ENCODE measurements around the gene PRKCE. TPM values are rescaled to one million over a fixed set of nuclear protein-coding genes. Genes with fewer than 3 reads are reported as not detected.

The PRKCE gene
- total RNA-seq, 1 experiment from 2014 or later, result 21.7 TPM

- no peaks in the 10 kb centered on the region for H3K27me3 ChIP-seq (ENCODE audit: insufficient read depth, low read depth)
- H3K27ac ChIP-seq, result no peak overlapping the region
- no peaks in the 10 kb centered on the region for H3K9me2 ChIP-seq (ENCODE audit: insufficient read depth)
- BruUV-seq (replicated peaks), result no TSS peak
- TF ChIP-seq CTCF (conservative IDR thresholded peaks at IDR 0.05) (no peak), EZH2 (IDR thresholded peaks at IDR 0.05; ENCODE audit: low read depth) (no peak)
- no peaks in the 10 kb centered on the region for H3K36me3 ChIP-seq (ENCODE audit: low read depth)
- no peak overlapping the region for H3K4me3 ChIP-seq
- intact Hi-C loops (cut with micrococcal nuclease; ENCODE audit: unreplicated experiment), result no loop called here
- H3F3A ChIP-seq (ENCODE audit: insufficient read depth, low read depth), result no peaks in the 10 kb centered on the region
- no peaks in the 10 kb centered on the region for H3K79me2 ChIP-seq (ENCODE audit: low read depth)
- H3K4me2 ChIP-seq, result no peak overlapping the region
- no peaks in the 10 kb centered on the region for H3K9me3 ChIP-seq (ENCODE audit: insufficient read depth, low read depth)
- no peak overlapping the region for H2AFZ ChIP-seq
- CTCF ChIA-PET, result no interaction called here
- peaks cover 4% of the 10 kb centered on the region for H4K20me1 ChIP-seq (ENCODE audit: insufficient read depth)
- no peak for DNase-seq
- peaks cover 6% of the 10 kb centered on the region for H3K4me1 ChIP-seq (replicated peaks; ENCODE audit: insufficient read depth)
- POLR2A ChIA-PET (ENCODE audit: unreplicated experiment), result interaction anchor here (0.6 kb wide), 1 partner anchor 43 kb away, joined by 3 read pairs; no protein-coding TSS in a partner anchor
These were observed 233.7 kb downstream of the PRKCE start for GRCh38 chr2:45885171-45885621.

- H3K27ac ChIP-seq, result no peak overlapping the region
- TF ChIP-seq CTCF (conservative IDR thresholded peaks at IDR 0.05) (no peak), EZH2 (IDR thresholded peaks at IDR 0.05; ENCODE audit: low read depth) (no peak)
- peaks cover 4% of the 10 kb centered on the region for H4K20me1 ChIP-seq (ENCODE audit: insufficient read depth)
- no peak for DNase-seq
- no peak overlapping the region for H2AFZ ChIP-seq
- ChIA-PET POLR2A (ENCODE audit: unreplicated experiment) (no interaction called here), CTCF (no interaction called here)
- no peaks in the 10 kb centered on the region for H3F3A ChIP-seq (ENCODE audit: insufficient read depth, low read depth)
- H3K36me3 ChIP-seq (ENCODE audit: low read depth), result no peaks in the 10 kb centered on the region
- H3K9me3 ChIP-seq (ENCODE audit: insufficient read depth, low read depth), result no peaks in the 10 kb centered on the region
- H3K4me3 ChIP-seq, result no peak overlapping the region
- H3K27me3 ChIP-seq (ENCODE audit: insufficient read depth, low read depth), result no peaks in the 10 kb centered on the region
- no TSS peak for BruUV-seq (replicated peaks)
- no peak overlapping the region for H3K4me2 ChIP-seq
- intact Hi-C loops (cut with micrococcal nuclease; ENCODE audit: unreplicated experiment), result no loop called here
- H3K79me2 ChIP-seq (ENCODE audit: low read depth), result no peaks in the 10 kb centered on the region
- no peaks in the 10 kb centered on the region for H3K9me2 ChIP-seq (ENCODE audit: insufficient read depth)
- H3K4me1 ChIP-seq (replicated peaks; ENCODE audit: insufficient read depth), result peaks cover 6% of the 10 kb centered on the region
These were observed 234.7 kb downstream of the PRKCE start for GRCh38 chr2:45886171-45886663.

- H2AFZ ChIP-seq, result no peak overlapping the region
- H3K27ac ChIP-seq, result no peak overlapping the region
- CTCF ChIA-PET, result interaction anchor here (0.6 to 0.9 kb wide), 2 partner anchors 146 to 239 kb away, joined by 5 to 7 read pairs; no protein-coding TSS in a partner anchor
- no peaks in the 10 kb centered on the region for H3K36me3 ChIP-seq (ENCODE audit: low read depth)
- no TSS peak for BruUV-seq (replicated peaks)
- H3K27me3 ChIP-seq (ENCODE audit: insufficient read depth, low read depth), result no peaks in the 10 kb centered on the region
- peak in 1 of 2 experiments; percentile 67 for DNase-seq
- TF ChIP-seq EZH2 (IDR thresholded peaks at IDR 0.05; ENCODE audit: low read depth) (no peak), CTCF (conservative IDR thresholded peaks at IDR 0.05) (no peak)
- H3K4me3 ChIP-seq, result no peak overlapping the region
- H3K9me2 ChIP-seq (ENCODE audit: insufficient read depth), result no peaks in the 10 kb centered on the region
- intact Hi-C loops (cut with micrococcal nuclease; ENCODE audit: unreplicated experiment), result no loop called here
- H3K9me3 ChIP-seq (ENCODE audit: insufficient read depth, low read depth), result no peaks in the 10 kb centered on the region
- H4K20me1 ChIP-seq (ENCODE audit: insufficient read depth), result peaks cover 4% of the 10 kb centered on the region
- H3K4me1 ChIP-seq (replicated peaks; ENCODE audit: insufficient read depth), result peaks cover 6% of the 10 kb centered on the region
- no peaks in the 10 kb centered on the region for H3F3A ChIP-seq (ENCODE audit: insufficient read depth, low read depth)
- POLR2A ChIA-PET (ENCODE audit: unreplicated experiment), result interaction anchor here (0.6 kb wide), 1 partner anchor 30 kb away, joined by 14 read pairs; no protein-coding TSS in a partner anchor
- no peaks in the 10 kb centered on the region for H3K79me2 ChIP-seq (ENCODE audit: low read depth)
- no peak overlapping the region for H3K4me2 ChIP-seq
These were observed 236.7 kb downstream of the PRKCE start for GRCh38 chr2:45888167-45888566.
